Astrocyte of the hippocampus (primary cell): ENCODE measurements around the gene CHERP.

ENCODE experiments used
- DNase-seq: peaks from one replicate; pipeline ENCODE4 v3.0.0; 2011; ENCODE audit warnings: low read depth, low spot score

CHERP gene, protein sequence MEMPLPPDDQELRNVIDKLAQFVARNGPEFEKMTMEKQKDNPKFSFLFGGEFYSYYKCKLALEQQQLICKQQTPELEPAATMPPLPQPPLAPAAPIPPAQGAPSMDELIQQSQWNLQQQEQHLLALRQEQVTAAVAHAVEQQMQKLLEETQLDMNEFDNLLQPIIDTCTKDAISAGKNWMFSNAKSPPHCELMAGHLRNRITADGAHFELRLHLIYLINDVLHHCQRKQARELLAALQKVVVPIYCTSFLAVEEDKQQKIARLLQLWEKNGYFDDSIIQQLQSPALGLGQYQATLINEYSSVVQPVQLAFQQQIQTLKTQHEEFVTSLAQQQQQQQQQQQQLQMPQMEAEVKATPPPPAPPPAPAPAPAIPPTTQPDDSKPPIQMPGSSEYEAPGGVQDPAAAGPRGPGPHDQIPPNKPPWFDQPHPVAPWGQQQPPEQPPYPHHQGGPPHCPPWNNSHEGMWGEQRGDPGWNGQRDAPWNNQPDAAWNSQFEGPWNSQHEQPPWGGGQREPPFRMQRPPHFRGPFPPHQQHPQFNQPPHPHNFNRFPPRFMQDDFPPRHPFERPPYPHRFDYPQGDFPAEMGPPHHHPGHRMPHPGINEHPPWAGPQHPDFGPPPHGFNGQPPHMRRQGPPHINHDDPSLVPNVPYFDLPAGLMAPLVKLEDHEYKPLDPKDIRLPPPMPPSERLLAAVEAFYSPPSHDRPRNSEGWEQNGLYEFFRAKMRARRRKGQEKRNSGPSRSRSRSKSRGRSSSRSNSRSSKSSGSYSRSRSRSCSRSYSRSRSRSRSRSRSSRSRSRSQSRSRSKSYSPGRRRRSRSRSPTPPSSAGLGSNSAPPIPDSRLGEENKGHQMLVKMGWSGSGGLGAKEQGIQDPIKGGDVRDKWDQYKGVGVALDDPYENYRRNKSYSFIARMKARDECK

DNA sequence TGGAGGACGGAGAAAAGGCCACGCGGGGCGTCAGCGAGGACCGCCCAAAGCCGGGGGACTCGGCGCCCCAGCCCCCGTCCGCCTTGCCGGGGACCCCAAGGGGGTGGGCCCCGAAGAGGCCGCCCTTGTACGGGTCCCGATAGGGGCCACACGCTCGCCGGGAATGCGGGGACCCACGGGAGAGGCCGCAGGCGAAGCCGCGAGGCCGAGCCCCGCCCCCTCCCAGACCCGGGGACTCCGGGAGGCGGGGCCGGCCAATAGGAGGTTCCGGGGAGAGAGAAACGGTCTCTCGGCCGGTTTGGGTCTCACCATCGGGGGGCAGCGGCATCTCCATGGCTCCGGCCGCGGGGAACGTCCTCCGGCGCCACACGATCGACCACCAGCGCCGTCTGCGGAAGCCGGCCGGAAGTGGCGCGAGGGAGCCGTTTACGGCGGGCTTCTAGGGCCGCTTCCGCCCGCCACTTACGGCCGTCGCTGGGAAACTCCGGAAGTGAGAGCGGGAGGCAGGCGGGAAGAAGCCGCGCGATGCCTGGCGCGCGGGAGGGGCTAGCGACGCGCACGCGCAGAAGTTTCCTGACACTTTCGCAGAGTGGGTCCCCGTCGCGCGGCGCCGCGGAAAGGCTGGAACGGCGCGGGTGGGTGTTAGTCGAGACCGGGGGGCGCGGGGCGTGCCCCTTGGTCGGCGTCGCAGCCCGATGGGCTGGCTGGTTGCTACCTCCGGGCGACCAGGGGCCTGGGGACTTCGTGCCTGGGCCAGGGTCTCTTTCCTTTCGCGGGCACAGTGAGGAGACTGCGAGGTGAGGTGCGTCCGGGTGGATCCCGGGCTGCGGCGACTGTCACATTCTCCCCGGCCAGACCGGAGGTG is at the start of gene CHERP:
Gene CHERP, minus strand, starts transcription at position 393 of the 865 bp plus-strand sequence. Its CDS starts 59 bp downstream, at position 334.
- peak; percentile 98 for DNase-seq

DNA sequence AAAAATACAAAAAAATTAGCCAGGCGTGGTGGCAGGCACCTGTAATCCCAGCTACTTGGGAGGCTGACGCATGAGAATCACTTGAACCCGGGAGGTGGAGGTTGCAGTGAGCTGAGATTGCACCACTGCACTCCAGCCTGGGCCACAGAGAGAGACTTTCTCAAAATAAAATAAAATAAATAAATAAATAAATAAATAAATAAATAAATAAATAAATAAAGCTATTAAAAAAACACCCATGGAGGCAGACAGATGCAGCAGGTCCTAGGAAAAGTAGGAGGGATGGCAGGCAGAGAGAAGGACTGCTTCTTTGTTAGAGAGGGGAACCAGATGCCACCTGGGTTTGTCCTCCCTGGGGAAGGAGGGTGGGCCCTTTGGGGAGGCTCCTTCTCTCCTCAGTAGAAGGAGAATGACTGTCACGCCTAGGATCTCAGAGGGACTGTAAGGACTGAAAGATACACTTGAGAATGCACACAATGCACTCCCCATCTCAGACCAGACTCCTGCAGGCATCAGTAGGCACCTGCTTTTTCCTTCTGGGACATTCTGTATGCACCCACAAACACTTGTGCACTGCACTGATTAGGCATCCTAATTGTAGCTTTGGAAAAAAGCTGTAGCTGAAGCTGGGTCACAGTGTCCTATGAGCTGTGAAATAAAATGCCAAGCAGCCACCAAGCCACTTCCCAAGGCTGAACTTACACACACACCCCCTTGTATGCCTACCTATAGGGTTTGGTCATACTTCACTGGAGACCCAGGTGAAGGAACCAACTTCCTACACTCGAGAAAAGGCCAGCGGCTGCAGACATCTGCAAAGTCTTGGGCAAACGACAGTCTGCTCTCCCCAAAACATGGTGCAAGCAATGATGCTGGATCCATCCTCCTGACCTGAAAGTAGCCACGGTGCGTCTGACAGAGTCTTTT is 48.9 kb upstream of the CHERP start:
- DNase-seq = no peak

DNA sequence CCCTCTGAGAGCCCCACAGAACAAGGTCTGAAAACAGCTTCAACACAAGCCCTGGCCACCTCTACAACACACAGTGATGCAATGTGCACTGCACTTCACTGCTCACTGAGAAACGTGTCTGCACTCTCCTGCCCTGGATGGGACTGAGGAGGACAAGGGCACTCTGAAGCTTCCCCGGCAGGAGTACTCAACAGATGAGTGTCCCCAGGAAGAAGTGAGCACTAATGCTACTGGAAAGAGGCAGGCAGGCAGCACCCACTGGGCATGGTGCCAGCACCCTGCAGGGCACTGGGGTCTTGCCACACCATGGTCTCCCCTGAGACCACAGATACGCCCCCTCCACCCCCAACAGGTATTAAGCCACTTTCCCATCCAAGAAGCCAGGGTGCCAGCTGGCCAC is 47.7 kb upstream of the CHERP start:
- DNase-seq = no peak

DNA sequence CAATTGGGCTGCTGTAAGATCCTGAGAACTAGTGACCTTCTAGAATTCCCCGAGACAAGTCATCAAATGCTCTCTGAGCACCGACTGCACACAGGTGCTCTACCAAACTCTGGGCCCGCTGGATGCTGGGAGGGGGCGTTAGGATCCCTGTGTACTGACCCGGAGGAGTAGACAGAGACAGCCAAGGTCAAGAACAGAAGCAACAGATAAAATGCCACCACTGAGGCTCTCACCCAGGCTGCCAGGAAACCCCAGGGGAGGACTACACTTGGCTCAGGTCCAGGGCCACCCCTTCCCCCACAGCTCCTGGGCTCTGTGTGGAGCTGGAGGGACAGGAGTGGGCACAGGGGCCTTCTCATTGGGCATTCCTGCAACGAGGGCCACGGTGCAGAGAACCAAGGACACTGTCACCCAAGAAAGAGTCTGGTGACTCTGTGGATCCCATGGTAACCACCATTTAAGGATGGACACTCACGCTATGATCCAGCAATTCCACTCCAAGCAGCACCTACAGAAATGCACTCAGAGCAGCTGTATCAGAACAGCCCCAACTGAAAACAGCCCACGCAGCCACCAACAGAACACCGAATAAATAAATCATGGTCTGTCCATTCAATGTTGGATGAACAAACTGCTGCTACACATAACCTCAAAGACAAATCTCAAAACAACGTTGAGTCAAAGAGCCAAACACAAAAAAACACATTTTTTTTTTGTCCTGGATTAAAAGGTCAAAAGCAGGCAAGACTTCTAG is 46.8 kb upstream of the CHERP start:
- no peak for DNase-seq

DNA sequence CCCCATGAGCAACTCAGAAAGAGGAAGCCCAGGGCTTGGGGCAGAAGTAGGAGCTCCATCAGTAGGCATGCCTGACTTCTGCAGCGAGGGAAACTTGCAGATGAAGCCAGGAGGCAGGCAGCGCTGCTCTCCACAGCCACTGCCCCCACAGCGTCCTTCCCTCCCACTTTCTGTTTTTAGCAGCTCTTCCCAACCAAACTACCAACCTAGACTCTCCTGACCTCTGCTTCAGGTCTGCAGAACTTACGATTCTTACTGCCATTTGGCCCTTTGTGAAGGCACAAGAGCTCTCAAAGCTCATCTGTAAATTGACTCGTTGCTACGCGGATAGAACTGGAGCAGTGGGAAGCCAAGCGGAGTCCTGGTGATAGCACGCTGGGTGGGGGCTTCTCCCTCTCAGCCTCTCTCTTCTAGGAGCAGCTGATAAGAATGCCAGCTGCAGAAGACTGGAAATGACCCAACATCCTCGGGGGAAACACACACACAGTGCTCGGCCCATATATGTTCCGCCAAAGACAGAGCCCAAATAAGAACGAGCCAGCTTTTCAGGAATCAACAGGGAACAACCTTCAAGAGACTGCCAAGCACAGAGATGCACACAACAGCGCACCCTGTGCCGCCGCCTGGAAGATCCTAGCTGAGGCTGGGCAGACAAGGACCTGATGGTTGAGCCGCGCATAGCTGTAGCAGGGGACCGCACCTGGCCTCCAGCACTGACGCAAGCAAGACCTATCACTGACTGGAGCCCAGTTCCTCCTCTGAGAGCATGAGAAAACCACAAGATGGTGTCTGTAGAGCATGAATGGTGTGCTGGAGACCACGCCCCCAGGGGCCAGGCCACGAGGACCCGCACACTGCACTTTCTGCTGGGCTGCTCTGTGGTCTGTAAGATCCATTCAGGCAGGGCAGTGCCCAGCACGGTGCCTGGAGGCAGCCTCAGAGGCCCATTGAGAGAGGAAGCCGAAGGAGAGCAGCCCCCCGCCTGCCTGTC is 45.9 kb upstream of the CHERP start:
- DNase-seq = no peak

DNA sequence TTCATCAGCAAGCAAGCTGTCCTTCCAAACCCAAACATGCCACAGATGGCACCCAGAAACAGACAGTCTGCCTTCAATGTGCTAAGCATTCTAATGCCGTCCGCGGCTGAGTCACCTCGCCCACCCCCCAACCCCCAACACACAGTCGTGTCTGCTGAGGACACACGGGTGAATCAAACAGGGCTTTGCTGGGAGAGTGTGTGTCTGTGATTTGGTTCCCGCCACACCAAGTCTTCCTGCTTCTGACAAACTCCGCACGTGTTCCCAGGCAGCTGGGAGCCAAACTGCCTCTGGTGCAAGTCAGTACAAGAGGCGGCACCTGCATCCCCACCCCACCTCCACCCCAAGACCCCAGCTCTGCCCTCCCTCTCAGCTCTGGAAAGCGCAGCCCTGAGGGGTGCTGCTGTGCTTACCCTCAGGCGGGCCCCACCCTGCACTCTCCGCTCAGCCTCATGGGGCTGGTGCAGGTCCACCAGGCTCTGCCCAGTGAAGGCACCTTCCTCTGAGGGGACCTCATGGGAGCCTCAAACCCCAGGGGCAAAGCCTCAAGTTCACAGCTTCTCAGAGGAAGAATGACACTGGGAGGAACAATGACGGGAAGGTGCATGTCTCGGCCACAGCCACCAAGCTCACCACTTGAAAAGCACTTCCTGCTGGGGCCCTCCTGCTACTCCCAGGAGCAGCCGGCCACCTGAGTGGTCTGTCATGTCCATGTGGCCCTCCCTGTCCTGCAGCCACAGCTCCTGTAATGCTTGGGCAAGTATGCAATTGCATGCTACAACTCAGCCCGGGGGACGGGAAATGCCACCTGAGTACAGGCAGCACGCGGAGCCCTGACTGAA is 45.0 kb upstream of the CHERP start:
- peak; percentile 65 for DNase-seq

DNA sequence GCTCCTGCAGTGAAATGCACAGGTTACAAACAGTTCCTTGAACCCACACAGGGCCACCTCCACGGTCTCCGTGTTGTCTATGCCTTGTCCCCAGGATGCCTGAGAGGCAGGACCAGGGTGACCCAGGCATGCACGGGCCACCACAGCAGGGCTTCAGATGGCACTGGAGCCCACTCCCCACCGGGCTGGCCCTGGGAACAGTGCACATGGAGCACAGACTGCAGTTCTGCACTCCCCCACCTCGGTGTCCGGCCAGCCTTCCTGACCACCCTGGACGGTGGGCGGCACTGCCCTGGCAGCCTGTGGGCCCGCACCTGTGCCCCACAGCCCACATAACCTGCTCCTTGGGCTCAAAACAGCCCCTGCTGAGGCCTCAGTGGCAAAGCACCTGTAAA is 44.2 kb upstream of the CHERP start:
- DNase-seq = no peak

DNA sequence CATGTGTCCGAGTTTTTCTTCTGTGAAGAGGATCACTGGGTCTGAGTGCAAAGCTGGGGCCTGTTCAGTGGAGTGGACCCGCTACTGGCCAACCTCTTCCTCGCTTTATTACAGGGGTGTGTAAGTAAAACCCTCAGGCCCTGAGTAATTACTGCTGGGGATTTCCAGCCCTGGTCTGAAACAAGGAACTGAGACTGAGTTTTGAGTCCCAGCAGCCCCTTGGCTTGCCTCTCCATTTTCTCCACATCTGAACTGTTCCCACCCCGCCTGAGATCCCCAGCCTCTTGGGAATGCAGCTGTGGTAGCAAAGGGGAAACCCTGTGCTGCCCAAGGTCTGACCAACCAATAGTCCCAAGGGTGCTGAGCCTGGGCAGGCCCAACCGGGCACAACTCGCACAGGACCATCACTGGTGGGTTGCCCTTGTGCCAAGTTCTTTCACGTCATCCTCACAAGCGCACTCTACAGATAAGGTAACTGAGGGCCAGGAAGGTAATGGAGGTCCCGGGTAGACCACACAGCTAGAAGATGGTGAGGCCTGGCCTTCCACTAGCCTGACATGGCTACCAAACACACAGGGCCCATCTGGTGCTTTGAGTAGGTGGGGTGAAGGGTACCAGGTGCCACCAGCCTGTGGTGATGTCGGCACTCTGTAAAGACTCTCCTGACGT is 43.7 kb upstream of the CHERP start:
- peak; percentile 25 for DNase-seq

DNA sequence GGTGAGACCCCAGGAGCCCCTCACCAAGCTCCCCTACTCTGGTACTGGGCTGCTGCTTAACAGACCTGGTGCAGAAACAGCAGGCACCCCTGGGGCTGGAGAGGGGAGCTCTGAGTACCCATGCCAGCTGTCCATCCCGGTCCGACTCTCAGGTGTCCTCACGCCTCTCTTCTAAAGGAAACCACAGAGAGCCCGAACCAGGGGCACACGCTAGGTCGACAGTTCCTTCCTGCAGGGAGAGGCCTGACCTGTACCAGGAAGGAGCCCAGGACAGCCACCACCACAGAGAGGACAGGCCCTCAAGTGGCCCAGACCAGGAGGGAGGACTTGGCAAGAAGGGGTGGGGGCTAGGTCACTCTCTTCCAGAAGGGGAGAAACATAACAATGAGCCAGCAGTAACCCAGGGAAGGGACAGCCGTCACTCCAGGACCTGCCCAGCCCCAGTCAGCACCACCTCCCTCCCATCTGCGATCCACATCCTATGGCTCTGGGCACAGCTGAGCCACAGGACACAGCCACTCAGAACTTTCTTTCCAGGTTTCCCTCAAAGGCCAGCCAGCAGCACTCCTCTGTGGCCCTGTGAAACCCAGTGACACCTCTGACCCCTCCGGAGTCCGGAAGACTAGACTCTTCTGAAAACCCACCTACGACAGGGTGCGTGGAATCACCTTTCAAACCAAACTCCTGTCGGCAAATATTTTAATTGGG is 43.0 kb upstream of the CHERP start:
- DNase-seq = no peak

DNA sequence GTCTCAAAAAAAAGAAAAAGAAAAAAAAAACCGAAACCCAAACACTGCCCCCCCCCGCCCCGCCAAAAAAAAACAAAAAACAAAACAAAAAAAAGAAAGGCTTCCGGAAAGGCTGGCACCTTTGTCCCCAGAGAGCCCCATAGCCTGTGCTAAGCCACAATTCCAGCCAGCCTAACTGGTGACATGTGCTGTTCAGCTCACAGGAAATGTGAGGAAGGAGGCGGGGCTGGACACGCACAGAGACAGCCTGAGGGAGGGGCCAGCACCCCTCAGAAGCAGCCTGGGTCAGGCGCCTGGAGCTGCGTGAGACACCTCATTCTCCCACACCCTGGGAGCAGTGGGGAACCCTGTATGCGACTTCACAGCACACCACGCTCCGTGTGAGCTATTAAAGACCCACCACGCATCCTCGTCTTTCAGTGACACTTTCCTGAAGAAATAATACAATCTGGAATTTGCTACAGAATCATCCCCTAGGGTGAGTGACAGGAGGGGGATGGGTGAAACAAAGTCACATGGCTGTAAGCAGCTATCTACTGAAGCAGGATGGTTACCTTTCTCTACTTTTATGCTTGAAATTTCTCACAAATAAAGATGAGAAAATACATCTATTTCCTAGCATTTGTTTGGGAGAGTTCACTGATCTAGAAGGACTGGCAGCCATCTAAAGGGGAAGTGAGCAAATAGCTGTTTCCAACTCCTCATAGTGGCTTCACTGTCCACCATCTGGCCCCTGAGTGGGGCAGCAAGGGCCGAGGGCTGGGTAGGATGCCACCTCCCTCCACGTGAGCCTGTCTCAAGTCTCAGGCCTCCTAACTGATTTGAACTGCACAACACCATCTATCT is 42.2 kb upstream of the CHERP start:
- peak; percentile 84 for DNase-seq

DNA sequence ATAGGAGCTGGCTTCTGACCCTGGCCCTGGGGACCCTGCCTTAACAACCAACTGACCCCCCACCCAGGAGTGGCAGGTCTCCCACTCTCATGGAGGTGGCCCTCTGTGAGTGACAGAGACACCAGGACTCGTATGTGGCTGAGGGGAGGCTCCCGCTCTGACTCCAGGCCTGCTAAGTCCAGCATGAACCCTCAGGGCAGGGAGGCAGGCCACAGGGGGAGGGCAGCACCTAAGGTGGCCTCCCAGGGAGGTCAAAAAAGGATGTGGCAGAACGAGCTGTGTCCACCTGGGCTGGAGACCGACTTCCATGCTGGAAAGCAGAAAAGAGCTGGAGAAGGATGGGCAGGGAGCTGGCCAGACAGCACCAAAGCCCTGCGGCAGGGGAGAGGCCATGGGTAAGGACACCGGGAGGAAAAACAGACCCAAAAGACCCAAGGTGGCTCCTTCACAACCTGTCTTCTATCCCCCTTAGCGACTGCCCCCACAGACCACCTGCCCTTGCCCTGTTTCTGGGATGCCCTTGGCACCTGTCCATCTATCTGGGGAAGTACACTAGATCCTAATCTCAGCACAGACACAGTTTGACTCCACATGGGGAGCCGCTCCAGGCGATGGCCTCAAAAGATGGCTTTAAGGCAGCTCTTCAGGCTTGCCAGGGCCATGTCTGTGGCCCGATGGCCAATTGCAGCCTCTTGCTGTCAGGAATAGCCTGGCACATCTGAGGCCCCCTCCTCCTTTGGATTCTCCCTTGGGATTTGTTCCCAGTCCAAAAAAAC is 40.4 kb upstream of the CHERP start:
- no peak for DNase-seq

DNA sequence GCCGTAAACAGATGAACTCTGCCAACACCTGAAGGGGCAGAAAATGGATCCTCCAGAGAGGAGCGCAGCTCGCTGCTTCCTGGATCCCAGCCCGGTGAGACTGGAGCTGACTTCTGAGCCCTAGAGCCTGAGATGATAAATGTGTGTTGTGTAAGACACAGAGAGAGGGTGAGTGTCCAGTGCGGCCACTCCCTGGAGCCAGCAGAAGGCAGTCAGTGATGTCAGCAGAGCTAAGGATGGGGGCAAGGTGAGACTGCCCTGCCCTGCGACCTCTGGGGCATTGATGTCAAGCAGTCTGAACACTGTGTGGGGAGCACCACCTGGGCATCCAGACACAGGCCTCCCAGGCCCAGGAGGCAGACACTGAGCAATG is 39.7 kb upstream of the CHERP start:
- DNase-seq = no peak

DNA sequence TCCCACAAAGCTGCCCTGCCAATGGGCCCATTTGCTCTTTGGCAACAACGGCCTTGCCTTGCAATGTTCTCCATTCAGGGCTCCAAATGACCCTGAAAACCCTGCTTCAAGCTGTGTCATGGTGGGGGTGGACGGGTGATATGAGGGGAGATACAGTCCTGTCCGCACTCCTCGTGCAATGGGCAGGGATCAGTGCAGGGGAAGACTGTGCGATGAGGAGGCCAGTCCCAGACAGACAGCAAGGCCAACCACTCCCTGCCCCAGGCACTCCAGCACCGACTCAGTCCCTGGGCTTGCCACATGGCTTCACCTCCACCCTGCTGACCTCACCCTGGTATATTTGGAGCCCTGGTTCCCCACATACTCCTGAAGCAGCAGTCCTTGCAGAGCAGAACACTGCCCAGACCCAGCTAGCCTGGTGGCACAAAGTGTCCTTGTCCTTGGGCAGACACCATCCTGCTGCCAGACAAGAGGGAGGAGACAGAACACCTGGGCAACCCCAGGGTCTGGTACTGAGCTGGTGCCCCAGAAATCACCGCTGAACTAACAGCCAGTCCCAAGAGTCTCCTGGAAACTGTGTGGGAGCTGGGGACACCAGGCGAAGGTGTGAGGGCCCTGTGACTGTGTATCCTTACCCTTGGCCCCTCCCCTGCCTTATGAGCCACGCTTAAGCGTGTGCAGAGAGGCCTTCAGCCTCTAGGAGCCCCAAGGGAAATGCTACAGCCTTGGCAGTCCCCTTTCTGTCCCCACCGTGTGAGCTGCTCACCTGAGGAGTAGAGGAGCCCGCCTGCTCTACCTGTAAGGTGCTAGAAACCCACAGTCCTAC is 39.1 kb upstream of the CHERP start:
- no peak for DNase-seq

DNA sequence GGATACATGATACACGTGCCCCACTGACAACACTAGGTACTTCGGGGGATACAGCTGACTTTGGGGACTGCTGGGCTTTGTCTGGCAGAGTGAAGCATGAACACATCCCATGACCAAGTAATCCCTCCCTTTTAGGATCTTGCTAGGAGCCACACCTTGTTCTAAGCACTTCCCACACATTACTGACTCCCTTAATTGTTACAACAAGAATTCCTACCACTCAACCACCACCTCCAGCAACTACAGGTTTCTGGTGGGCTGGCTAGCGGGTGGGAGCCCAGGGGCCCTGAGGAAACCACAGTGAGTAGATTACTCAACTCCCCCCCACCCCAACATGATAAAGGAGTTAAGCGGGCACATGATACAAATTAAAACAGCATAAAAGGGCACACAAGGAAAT is 37.1 kb upstream of the CHERP start:
- no peak for DNase-seq
